Upper lobe of right lung (tissue), 1 donor: Measurements from ENCODE around the gene ITGAE. TPM values are rescaled to one million over a fixed set of nuclear protein-coding genes. Genes with fewer than 3 reads are reported as not detected.
"Not testable (repeated sequence)": the region's sequence is repeated elsewhere in the genome, so short reads cannot be mapped to it uniquely, and the experiment has no call there.

ENCODE experiments used
- ATAC-seq: fragments of 200-7000 bp; cut with Tn5 transposase; one replicate; pipeline ENCODE4 v1.9.1; 2020; ENCODE audit warnings: mild to moderate bottlenecking, moderate library complexity
- DNase-seq: peaks from one replicate; pipeline ENCODE4 v3.0.0-alpha.2; 2020
- H3K27ac ChIP-seq: fragments of 200-600 bp; one replicate; pipeline ENCODE4 v1.8.0; 2022
- H3K27me3 ChIP-seq: fragments of 200-600 bp; one replicate; pipeline ENCODE4 v1.8.0; 2022; ENCODE audit warnings: mild to moderate bottlenecking
- H3K36me3 ChIP-seq: fragments of 200-600 bp; one replicate; pipeline ENCODE4 v1.8.0; 2022
- H3K4me1 ChIP-seq: fragments of 200-600 bp; one replicate; pipeline ENCODE4 v1.8.0; 2022
- H3K4me3 ChIP-seq: fragments of 200-600 bp; one replicate; pipeline ENCODE4 v1.8.0; 2022; ENCODE audit warnings: mild to moderate bottlenecking
- H3K9me3 ChIP-seq: fragments of 200-600 bp; one replicate; pipeline ENCODE4 v1.8.0; 2022
- CTCF ChIP-seq: fragments of 200-600 bp; IDR thresholded peaks from one replicate; pipeline ENCODE4 v1.8.0; 2022; ENCODE audit warnings: antibody characterized with exemption
- intact Hi-C: fragments of 100-400 bp; cut with DNase I; formaldehyde crosslinking; loops from one replicate; pipeline ENCODE4 v1.11.0; 2022
- total RNA-seq: library from RNA; stranded (reverse); fragmentation: NEBNext Ultra II Directional; extraction: Animal tissue kit (Norgen Biotek cat#: 25700); gene quantifications from one replicate; pipeline ENCODE4 v1.2.1, GENCODE V29; 2021
- donor health status: DM: no; HTN: yes; CAD: no; lungs with severe emphysema.

ITGAE gene
- total RNA-seq, 1 donor from 2014 or later = 24.2 TPM

GRCh38 chr17:3704931-3705717, 95.9 kb downstream of the ITGAE start:
- intact Hi-C loops = no loop called here
- no peak for TF ChIP-seq CTCF
- ATAC-seq (no peak), DNase-seq (no peak)
- Histone ChIP-seq H3K27ac (no peak overlapping the region), H3K27me3 (no peaks in the 10 kb centered on the region), H3K4me3 (no peak overlapping the region), H3K9me3 (no peaks in the 10 kb centered on the region), H3K36me3 (no peaks in the 10 kb centered on the region), H3K4me1 (peaks cover 3% of the 10 kb centered on the region)

- H3K4me1 ChIP-seq, DNase-seq, H3K9me3 ChIP-seq, intact Hi-C loops, H3K27ac ChIP-seq, H3K36me3 ChIP-seq, ATAC-seq, H3K4me3 ChIP-seq, H3K27me3 ChIP-seq: not testable (repeated sequence)
These were observed 98.9 kb downstream of the ITGAE start for GRCh38 chr17:3702041-3702539.

- no peak for TF ChIP-seq CTCF
- no peak overlapping the region for H3K4me3 ChIP-seq
- no peak for DNase-seq
- intact Hi-C loops = no loop called here
- H3K27ac ChIP-seq = no peak overlapping the region
- no peaks in the 10 kb centered on the region for H3K36me3 ChIP-seq
- peaks cover 17% of the 10 kb centered on the region for H3K27me3 ChIP-seq
- ATAC-seq = no peak
- H3K4me1 ChIP-seq = peaks cover 7% of the 10 kb centered on the region
- H3K9me3 ChIP-seq = no peaks in the 10 kb centered on the region
These were observed 101.0 kb downstream of the ITGAE start for GRCh38 chr17:3699951-3700350.

- no peak for DNase-seq
- intact Hi-C loops = no loop called here
These were observed 102.8 kb downstream of the ITGAE start for GRCh38 chr17:3698139-3698538.

GRCh38 chr17:3697103-3697476, 103.9 kb downstream of the ITGAE start:
- no peak for TF ChIP-seq CTCF
- H3K9me3 ChIP-seq = no peaks in the 10 kb centered on the region
- ATAC-seq (no peak), DNase-seq (no peak)
- H3K27ac ChIP-seq = no peak overlapping the region
- H3K4me1 ChIP-seq = peaks cover 12% of the 10 kb centered on the region
- no peak overlapping the region for H3K4me3 ChIP-seq
- peaks cover 38% of the 10 kb centered on the region for H3K27me3 ChIP-seq
- H3K36me3 ChIP-seq = no peaks in the 10 kb centered on the region
- intact Hi-C loops = no loop called here

More at GRCh38 chr17:3698139-3698538, 102.8 kb downstream of the ITGAE start:
- no peak for ATAC-seq
- Histone ChIP-seq H3K4me1 (peaks cover 12% of the 10 kb centered on the region), H3K27ac (no peak overlapping the region), H3K36me3 (no peaks in the 10 kb centered on the region), H3K27me3 (peaks cover 28% of the 10 kb centered on the region), H3K4me3 (no peak overlapping the region), H3K9me3 (no peaks in the 10 kb centered on the region)
- no peak for TF ChIP-seq CTCF

GRCh38 chr17:3695723-3696411, 105.1 kb downstream of the ITGAE start, which contains the start of gene P2RX5:
Gene P2RX5 (minus strand): TSS chr17:3696155. CDS start chr17:3696005, 150 bp downstream.
- Histone ChIP-seq H3K36me3 (no peaks in the 10 kb centered on the region), H3K27me3 (peaks cover 44% of the 10 kb centered on the region), H3K4me1 (peaks cover 12% of the 10 kb centered on the region), H3K27ac (no peak within 1 kb of the TSS), H3K9me3 (no peaks in the 10 kb centered on the region), H3K4me3 (peak within 1 kb of the TSS; percentile 50)
- intact Hi-C loops = no loop called here
- no peak for TF ChIP-seq CTCF
- ATAC-seq = peak; percentile 63
- no peak for DNase-seq
